Right ventricle myocardium superior (tissue), 1 donor: Measurements from ENCODE around the gene MAP6D1. TPM values are rescaled to one million over a fixed set of nuclear protein-coding genes. Genes with fewer than 3 reads are reported as not detected.
A peak's percentile ranks its signal among the peaks of the same experiment; 100 is the strongest.

Source experiments
- ATAC-seq: fragments of 200-7000 bp; cut with Tn5 transposase; one replicate; pipeline ENCODE4 v1.9.1; 2020; ENCODE audit warnings: mild to moderate bottlenecking; ENCODE audit not compliant: poor library complexity
- DNase-seq: peaks from one replicate; pipeline ENCODE4 v3.0.0-alpha.2; 2020
- intact Hi-C: fragments of 100-400 bp; cut with DNase I; formaldehyde crosslinking; loops from one replicate; pipeline ENCODE4 v1.11.2; 2022
- long read RNA-seq: library from polyadenylated mRNA; unstranded; transcript quantifications from one replicate; pipeline ENCODE4 v2.0.0, GENCODE V29; 2021
- total RNA-seq: library from RNA; stranded (reverse); fragmentation: NEBNext Ultra II Directional; extraction: Animal tissue kit (Norgen Biotek cat#: 25700); gene quantifications from one replicate; pipeline ENCODE4 v1.2.1, GENCODE V29; 2021
- donor health status: DM: no; HTN: yes; CAD: no; lungs with severe emphysema.

MAP6D1 gene
- total RNA-seq = 3.0 TPM
- long read RNA-seq, partial matches to known transcripts = 0 of 2 reads
- long read RNA-seq, other reads (novel, unspliced or antisense) = 1 of 2 reads

GRCh38 chr3:183825456-183826161, at the start of gene MAP6D1:
MAP6D1 (minus strand) TSS chr3:183825577; CDS start chr3:183825547, 30 bp downstream.
- DNase-seq (peak; percentile 60), ATAC-seq (peak; percentile 58)
- intact Hi-C loops = no loop called here

GRCh38 chr3:183873914-183874313, 48.5 kb upstream of the MAP6D1 start:
- ATAC-seq (no peak), DNase-seq (no peak)
- intact Hi-C loops = no loop called here

- intact Hi-C loops = no loop called here
- no peak for ATAC-seq
- DNase-seq = no peak
Measured at GRCh38 chr3:183871541-183871940, 46.2 kb upstream of the MAP6D1 start.

GRCh38 chr3:183870563-183870962, 45.2 kb upstream of the MAP6D1 start:
- intact Hi-C loops = no loop called here
- ATAC-seq (no peak), DNase-seq (no peak)

- no peak for ATAC-seq
- DNase-seq = no peak
- intact Hi-C loops = no loop called here
Measured at GRCh38 chr3:183868796-183869195, 43.4 kb upstream of the MAP6D1 start.

- DNase-seq (no peak), ATAC-seq (no peak)
- intact Hi-C loops = no loop called here
Measured at GRCh38 chr3:183862610-183863009, 37.2 kb upstream of the MAP6D1 start.

GRCh38 chr3:183857863-183858262, 32.5 kb upstream of the MAP6D1 start:
- intact Hi-C loops = no loop called here
- ATAC-seq = no peak
- DNase-seq = no peak

GRCh38 chr3:183854318-183855035, 29.1 kb upstream of the MAP6D1 start:
- DNase-seq = no peak
- ATAC-seq = no peak
- intact Hi-C loops = no loop called here

- intact Hi-C loops = no loop called here
- no peak for ATAC-seq
- no peak for DNase-seq
Measured at GRCh38 chr3:183845608-183846288, 20.4 kb upstream of the MAP6D1 start.

- no peak for ATAC-seq
- intact Hi-C loops = no loop called here
Measured at GRCh38 chr3:183845090-183845489, 19.7 kb upstream of the MAP6D1 start.

GRCh38 chr3:183844606-183845005, 19.2 kb upstream of the MAP6D1 start:
- intact Hi-C loops = no loop called here
- DNase-seq (no peak), ATAC-seq (no peak)

More at GRCh38 chr3:183845090-183845489, 19.7 kb upstream of the MAP6D1 start:
- no peak for DNase-seq

- intact Hi-C loops = no loop called here
- DNase-seq (no peak), ATAC-seq (no peak)
Measured at GRCh38 chr3:183839751-183840150, 14.4 kb upstream of the MAP6D1 start.

GRCh38 chr3:183837894-183838293, 12.5 kb upstream of the MAP6D1 start:
- DNase-seq (no peak), ATAC-seq (no peak)
- intact Hi-C loops = no loop called here

- no peak for DNase-seq
- no peak for ATAC-seq
- intact Hi-C loops = no loop called here
Measured at GRCh38 chr3:183837390-183837789, 12.0 kb upstream of the MAP6D1 start.

GRCh38 chr3:183833516-183833915, 8.1 kb upstream of the MAP6D1 start:
- ATAC-seq (no peak), DNase-seq (no peak)
- intact Hi-C loops = no loop called here

GRCh38 chr3:183830187-183830586, 4.8 kb upstream of the MAP6D1 start:
- DNase-seq = no peak
- intact Hi-C loops = no loop called here
- ATAC-seq = no peak

GRCh38 chr3:183829466-183829865, 4.1 kb upstream of the MAP6D1 start:
- no peak for DNase-seq
- intact Hi-C loops = no loop called here
- ATAC-seq = no peak

- intact Hi-C loops = no loop called here
- DNase-seq = no peak
- ATAC-seq = no peak
Measured at GRCh38 chr3:183828538-183828870, 3.1 kb upstream of the MAP6D1 start.

- DNase-seq = no peak
- intact Hi-C loops = no loop called here
- ATAC-seq = no peak
Measured at GRCh38 chr3:183827809-183828537, 2.6 kb upstream of the MAP6D1 start.
